ENCODE data around the gene NDUFB8.

DNA sequence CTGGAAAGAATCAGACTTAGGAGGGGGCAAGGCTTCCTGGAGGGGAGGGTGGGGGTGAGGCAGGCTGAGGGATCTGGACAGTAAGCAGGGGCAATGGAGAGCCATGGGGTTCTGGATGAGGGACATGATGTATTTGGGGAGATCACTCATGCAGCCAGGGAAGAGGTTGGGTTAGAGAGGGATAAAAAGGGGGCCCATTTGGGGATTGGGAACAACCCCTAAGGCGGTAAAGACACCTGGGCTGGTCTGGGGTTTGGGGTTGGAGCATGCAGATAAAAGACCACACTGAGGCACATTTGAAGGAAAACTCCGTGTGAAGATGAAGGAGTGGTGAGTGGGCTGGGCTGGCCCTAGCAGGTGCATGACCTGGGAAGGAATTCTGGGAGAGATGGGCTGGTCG, 36.9 kb upstream of the NDUFB8 start:
- TF ChIP-seq, protein P1, sequence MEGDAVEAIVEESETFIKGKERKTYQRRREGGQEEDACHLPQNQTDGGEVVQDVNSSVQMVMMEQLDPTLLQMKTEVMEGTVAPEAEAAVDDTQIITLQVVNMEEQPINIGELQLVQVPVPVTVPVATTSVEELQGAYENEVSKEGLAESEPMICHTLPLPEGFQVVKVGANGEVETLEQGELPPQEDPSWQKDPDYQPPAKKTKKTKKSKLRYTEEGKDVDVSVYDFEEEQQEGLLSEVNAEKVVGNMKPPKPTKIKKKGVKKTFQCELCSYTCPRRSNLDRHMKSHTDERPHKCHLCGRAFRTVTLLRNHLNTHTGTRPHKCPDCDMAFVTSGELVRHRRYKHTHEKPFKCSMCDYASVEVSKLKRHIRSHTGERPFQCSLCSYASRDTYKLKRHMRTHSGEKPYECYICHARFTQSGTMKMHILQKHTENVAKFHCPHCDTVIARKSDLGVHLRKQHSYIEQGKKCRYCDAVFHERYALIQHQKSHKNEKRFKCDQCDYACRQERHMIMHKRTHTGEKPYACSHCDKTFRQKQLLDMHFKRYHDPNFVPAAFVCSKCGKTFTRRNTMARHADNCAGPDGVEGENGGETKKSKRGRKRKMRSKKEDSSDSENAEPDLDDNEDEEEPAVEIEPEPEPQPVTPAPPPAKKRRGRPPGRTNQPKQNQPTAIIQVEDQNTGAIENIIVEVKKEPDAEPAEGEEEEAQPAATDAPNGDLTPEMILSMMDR (IDR thresholded peaks at IDR 0.05; ENCODE audit: low read depth, low read length, poor library complexity, severe bottlenecking), result no peak
- TF ChIP-seq EZH2phosphoT487 (IDR thresholded peaks at IDR 0.05; ENCODE audit: borderline replicate concordance, low read length), result no peak

Data from DOHH2 (cell line).